ENCODE measurements around the gene SPECC1.

GRCh38 chr17:20118280-20118679 lies 109.1 kb downstream of the SPECC1 start:
- TF ChIP-seq CTCF (IDR thresholded peaks at IDR 0.05): no peak
- no peak for TF ChIP-seq POLR2AphosphoS5 (IDR thresholded peaks at IDR 0.05)
- TF ChIP-seq POLR2A (IDR thresholded peaks at IDR 0.05): no peak

Measured in sigmoid colon (tissue), 4 donors.